ENCODE results near the gene CYP3A5. TPM values are rescaled to one million over a fixed set of nuclear protein-coding genes. Genes with fewer than 3 reads are reported as not detected.
A peak's percentile ranks its signal among the peaks of the same experiment; 100 is the strongest.

CYP3A5 gene
- total and polyA plus RNA-seq, 10 of the 15 experiments (the other 5 are each of a cell fraction or from before 2014, with no cell fraction given) = 0.05 to 1.3 (median 0.09) TPM; not detected in 2

DNA sequence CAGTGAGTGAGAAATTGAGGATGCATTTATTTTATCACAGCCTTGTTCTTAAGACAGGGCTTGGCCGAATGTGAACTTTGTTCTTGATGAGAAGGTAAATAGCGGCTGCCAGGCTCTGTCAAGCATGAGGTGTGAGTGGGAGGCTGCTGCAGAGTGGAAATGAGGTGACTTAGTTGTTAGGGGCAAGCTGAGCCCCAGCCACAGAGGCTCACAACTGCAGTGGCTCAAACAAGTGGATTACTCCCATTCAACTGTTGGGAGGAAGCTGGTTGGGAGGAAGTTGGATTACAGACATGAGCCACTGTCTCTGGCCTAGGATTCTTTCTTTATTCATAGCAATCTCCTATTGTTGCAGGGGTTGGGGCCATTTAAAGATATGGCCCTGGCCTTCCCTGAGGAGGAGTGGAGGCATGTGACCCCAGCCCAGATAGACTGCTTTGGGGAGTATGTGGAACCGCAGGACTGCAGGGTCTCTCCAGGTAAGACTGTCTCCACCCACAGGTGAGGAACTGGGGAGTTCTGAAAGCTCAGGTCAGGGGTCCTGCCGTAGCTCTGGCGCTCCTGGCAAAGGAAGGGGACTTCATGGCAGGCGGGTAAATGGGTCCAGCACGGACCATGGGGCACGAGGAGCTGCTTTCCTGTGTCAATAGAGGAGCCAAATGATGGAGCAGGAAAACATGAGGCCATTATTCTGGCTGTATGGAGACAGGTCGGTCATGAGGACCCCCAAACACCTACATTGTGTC is 55.9 kb downstream of the CYP3A5 start:
- intact Hi-C loops (cut with micrococcal nuclease; ENCODE audit: unreplicated experiment) = no loop called here
- no peaks in the 10 kb centered on the region for H3K4me1 ChIP-seq (ENCODE audit: control insufficient read depth, insufficient read depth, low read length)
- H3K27ac ChIP-seq (ENCODE audit: control insufficient read depth, insufficient read depth) = no peak overlapping the region
- peaks cover 26 to 46% of the 10 kb centered on the region in 2 experiments for H3K36me3 ChIP-seq (ENCODE audit: control insufficient read depth in 2 of 2, insufficient read depth in 2 of 2, low read length in 1 of 2)
- no peak overlapping the region for H2AFZ ChIP-seq (ENCODE audit: control insufficient read depth, low read depth, low read length)
- FAIRE-seq (no peak), ATAC-seq (peak; percentile 65), DNase-seq (ENCODE audit: low read depth, low spot score) (no peak)
- H3K79me2 ChIP-seq (ENCODE audit: control insufficient read depth, insufficient read depth, low read length) = no peaks in the 10 kb centered on the region
- ChIA-PET SMC1A (ENCODE audit: uncharacterized antibody, unreplicated experiment) (interaction anchor here (0.9 kb wide), 1 partner anchor 21 kb away, joined by 3 read pairs; no protein-coding TSS in a partner anchor), POLR2A (no interaction called here), RAD21 (ENCODE audit: unreplicated experiment) (no interaction called here), CTCF (interaction anchor here (1.4 kb wide), 1 partner anchor 290 kb away, joined by 3 read pairs; no protein-coding TSS in a partner anchor)
- no peak overlapping the region for H3K4me2 ChIP-seq (ENCODE audit: control insufficient read depth, insufficient read depth)
- no TSS peak for BruUV-seq (replicated peaks)
- in situ Hi-C loops (cut with MboI) = no loop called here
- 0 out of 2 replicates have a peak, but pooled peaks have one; percentile 3 for TF ChIP-seq IKZF1 (conservative IDR thresholded peaks at IDR 0.05)
- TF ChIP-seq, protein P1, sequence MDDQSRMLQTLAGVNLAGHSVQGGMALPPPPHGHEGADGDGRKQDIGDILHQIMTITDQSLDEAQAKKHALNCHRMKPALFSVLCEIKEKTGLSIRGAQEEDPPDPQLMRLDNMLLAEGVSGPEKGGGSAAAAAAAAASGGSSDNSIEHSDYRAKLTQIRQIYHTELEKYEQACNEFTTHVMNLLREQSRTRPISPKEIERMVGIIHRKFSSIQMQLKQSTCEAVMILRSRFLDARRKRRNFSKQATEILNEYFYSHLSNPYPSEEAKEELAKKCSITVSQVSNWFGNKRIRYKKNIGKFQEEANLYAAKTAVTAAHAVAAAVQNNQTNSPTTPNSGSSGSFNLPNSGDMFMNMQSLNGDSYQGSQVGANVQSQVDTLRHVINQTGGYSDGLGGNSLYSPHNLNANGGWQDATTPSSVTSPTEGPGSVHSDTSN (IDR thresholded peaks at IDR 0.05; ENCODE audit: insufficient replicate concordance, low read depth, low read length) = no peak
- H3K27me3 ChIP-seq (replicated peaks in 1 of 2; ENCODE audit: control insufficient read depth in 2 of 2, insufficient read depth in 2 of 2, low read length in 1 of 2) = no peaks in the 10 kb centered on the region
- H3K4me3 ChIP-seq = no peak overlapping the region
- no peak overlapping the region for H3K9ac ChIP-seq (ENCODE audit: control insufficient read depth, insufficient read depth, low read length)
- no peaks in the 10 kb centered on the region for H3K9me3 ChIP-seq (replicated peaks; ENCODE audit: control insufficient read depth, insufficient read depth, low read length)
- 80% methylated on average over 9 of the region's 9 CpGs for WGBS (ENCODE audit: insufficient coverage, insufficient replicate concordance, low lambda C conversion rate, missing lambda C conversion rate)
- no peaks in the 10 kb centered on the region for H4K20me1 ChIP-seq (ENCODE audit: control insufficient read depth, insufficient read depth)

DNA sequence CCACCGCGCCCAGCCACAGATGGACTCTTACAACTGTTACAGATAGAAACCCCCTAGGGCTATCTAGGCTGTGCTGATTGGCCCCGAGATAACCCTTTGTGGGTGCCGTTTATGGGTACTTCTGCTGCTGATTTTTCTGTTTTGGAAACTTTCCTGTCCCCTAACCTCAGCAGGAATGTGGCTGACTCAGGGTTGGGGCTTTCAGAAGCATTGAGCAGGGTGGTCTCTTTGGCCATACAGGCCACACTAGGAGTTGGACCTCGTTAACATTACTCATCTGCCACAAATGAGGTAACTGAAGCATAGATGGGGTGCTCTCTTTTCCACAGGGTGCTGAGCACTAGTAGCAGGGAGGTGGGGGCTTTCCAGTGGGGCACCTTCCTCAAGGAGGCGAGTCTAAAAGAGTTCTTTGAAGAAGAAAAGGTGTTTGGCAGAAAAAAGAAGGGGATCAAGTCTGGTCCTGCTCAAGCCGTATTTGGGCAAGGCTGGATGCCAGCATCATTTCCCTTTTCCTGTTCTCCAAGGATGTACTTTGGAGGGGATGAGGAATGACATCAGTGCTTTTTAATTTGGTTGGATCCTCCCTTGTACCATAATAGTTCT is 56.6 kb downstream of the CYP3A5 start:
- DNase-seq (ENCODE audit: low read depth, low spot score) = no peak
- ChIA-PET POLR2A (no interaction called here), SMC1A (ENCODE audit: uncharacterized antibody, unreplicated experiment) (no interaction called here), RAD21 (ENCODE audit: unreplicated experiment) (no interaction called here), CTCF (no interaction called here)
- Histone ChIP-seq H3K4me2 (ENCODE audit: control insufficient read depth, insufficient read depth) (no peak overlapping the region), H3K36me3 (ENCODE audit: control insufficient read depth in 2 of 2, insufficient read depth in 2 of 2, low read length in 1 of 2) (peaks cover 26 to 51% of the 10 kb centered on the region in 2 experiments), H3K4me3 (no peak overlapping the region), H3K9me3 (replicated peaks; ENCODE audit: control insufficient read depth, insufficient read depth, low read length) (no peaks in the 10 kb centered on the region), H3K9ac (ENCODE audit: control insufficient read depth, insufficient read depth, low read length) (no peak overlapping the region), H3K4me1 (ENCODE audit: control insufficient read depth, insufficient read depth, low read length) (no peaks in the 10 kb centered on the region), H2AFZ (ENCODE audit: control insufficient read depth, low read depth, low read length) (no peak overlapping the region), H4K20me1 (ENCODE audit: control insufficient read depth, insufficient read depth) (no peaks in the 10 kb centered on the region), H3K27ac (ENCODE audit: control insufficient read depth, insufficient read depth) (no peak overlapping the region), H3K27me3 (replicated peaks in 1 of 2; ENCODE audit: control insufficient read depth in 2 of 2, insufficient read depth in 2 of 2, low read length in 1 of 2) (no peaks in the 10 kb centered on the region), H3K79me2 (ENCODE audit: control insufficient read depth, insufficient read depth, low read length) (no peaks in the 10 kb centered on the region)
- FAIRE-seq = no peak
- no TSS peak for BruUV-seq (replicated peaks)
- in situ Hi-C loops (cut with MboI) (no loop called here), intact Hi-C loops (cut with micrococcal nuclease; ENCODE audit: unreplicated experiment) (no loop called here)
- ATAC-seq = peak; percentile 68
- 67% methylated on average over 7 of the region's 7 CpGs for WGBS (ENCODE audit: insufficient coverage, insufficient replicate concordance, low lambda C conversion rate, missing lambda C conversion rate)
- TF ChIP-seq FOXM1 (IDR thresholded peaks at IDR 0.05; ENCODE audit: low read depth, low read length) (no peak), ATF7 (IDR thresholded peaks at IDR 0.05; ENCODE audit: low read depth) (peak; percentile 10; the same call in 1 of the 2 replicates), IKZF1 (conservative IDR thresholded peaks at IDR 0.05) (peak; percentile 65), NRF1 (conservative IDR thresholded peaks at IDR 0.05; ENCODE audit: low read depth, low read length) (no peak), TCF3 (IDR thresholded peaks at IDR 0.05; ENCODE audit: borderline replicate concordance, insufficient read depth, low read depth, low read length) (no peak), DPF2 (IDR thresholded peaks at IDR 0.05) (0 out of 2 replicates have a peak, but pooled peaks have one; percentile 27)
- TF ChIP-seq, protein P2, sequence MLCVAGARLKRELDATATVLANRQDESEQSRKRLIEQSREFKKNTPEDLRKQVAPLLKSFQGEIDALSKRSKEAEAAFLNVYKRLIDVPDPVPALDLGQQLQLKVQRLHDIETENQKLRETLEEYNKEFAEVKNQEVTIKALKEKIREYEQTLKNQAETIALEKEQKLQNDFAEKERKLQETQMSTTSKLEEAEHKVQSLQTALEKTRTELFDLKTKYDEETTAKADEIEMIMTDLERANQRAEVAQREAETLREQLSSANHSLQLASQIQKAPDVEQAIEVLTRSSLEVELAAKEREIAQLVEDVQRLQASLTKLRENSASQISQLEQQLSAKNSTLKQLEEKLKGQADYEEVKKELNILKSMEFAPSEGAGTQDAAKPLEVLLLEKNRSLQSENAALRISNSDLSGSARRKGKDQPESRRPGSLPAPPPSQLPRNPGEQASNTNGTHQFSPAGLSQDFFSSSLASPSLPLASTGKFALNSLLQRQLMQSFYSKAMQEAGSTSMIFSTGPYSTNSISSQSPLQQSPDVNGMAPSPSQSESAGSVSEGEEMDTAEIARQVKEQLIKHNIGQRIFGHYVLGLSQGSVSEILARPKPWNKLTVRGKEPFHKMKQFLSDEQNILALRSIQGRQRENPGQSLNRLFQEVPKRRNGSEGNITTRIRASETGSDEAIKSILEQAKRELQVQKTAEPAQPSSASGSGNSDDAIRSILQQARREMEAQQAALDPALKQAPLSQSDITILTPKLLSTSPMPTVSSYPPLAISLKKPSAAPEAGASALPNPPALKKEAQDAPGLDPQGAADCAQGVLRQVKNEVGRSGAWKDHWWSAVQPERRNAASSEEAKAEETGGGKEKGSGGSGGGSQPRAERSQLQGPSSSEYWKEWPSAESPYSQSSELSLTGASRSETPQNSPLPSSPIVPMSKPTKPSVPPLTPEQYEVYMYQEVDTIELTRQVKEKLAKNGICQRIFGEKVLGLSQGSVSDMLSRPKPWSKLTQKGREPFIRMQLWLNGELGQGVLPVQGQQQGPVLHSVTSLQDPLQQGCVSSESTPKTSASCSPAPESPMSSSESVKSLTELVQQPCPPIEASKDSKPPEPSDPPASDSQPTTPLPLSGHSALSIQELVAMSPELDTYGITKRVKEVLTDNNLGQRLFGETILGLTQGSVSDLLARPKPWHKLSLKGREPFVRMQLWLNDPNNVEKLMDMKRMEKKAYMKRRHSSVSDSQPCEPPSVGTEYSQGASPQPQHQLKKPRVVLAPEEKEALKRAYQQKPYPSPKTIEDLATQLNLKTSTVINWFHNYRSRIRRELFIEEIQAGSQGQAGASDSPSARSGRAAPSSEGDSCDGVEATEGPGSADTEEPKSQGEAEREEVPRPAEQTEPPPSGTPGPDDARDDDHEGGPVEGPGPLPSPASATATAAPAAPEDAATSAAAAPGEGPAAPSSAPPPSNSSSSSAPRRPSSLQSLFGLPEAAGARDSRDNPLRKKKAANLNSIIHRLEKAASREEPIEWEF (IDR thresholded peaks at IDR 0.05; ENCODE audit: insufficient replicate concordance, low read depth, low read length) = no peak
